Measurements from ENCODE around the gene DIAPH2.

The DIAPH2 gene

GRCh38 chrX:96861218-96861617 is 176.6 kb downstream of the DIAPH2 start:
- H3K36me3 ChIP-seq (ENCODE audit: control insufficient read depth in 2 of 2, insufficient read depth in 1 of 2, low read length in 2 of 2), result no peaks in the 10 kb centered on the region; a peak in 1 of 3 replicates
- ChIA-PET POLR2A (no interaction called here), CTCF (no interaction called here)
- no peaks in the 10 kb centered on the region for H3K9me3 ChIP-seq (ENCODE audit: control insufficient read depth, insufficient read depth, low read depth, low read length)
- TF ChIP-seq ZNF571 (tag by site-specific recombination; IDR thresholded peaks at IDR 0.05) (no peak), ZNF544 (tag by site-specific recombination; IDR thresholded peaks at IDR 0.05) (no peak), ZNF292 (tag by site-specific recombination; IDR thresholded peaks at IDR 0.05; ENCODE audit: borderline replicate concordance, low read depth) (no peak), ZNF214 (tag by site-specific recombination; IDR thresholded peaks at IDR 0.05; ENCODE audit: borderline replicate concordance) (no peak), OVOL3 (tag by site-specific recombination; IDR thresholded peaks at IDR 0.05) (no peak), ZNF600 (tag by site-specific recombination; IDR thresholded peaks at IDR 0.05) (no peak), PBX3 (CRISPR knock-in tag; IDR thresholded peaks at IDR 0.05) (no peak), ZSCAN23 (tag by site-specific recombination; IDR thresholded peaks at IDR 0.05) (no peak), ZNF184 (tag by site-specific recombination; IDR thresholded peaks at IDR 0.05) (no peak), ZNF670 (tag by site-specific recombination; IDR thresholded peaks at IDR 0.05; ENCODE audit: low read depth) (no peak), ZBTB49 (tag by site-specific recombination; IDR thresholded peaks at IDR 0.05; ENCODE audit: low read depth) (no peak), ZNF157 (tag by site-specific recombination; IDR thresholded peaks at IDR 0.05) (no peak), ZNF664 (tag by site-specific recombination; IDR thresholded peaks at IDR 0.05) (no peak), ZNF792 (tag by site-specific recombination; IDR thresholded peaks at IDR 0.05) (no peak), ZNF416 (tag by site-specific recombination; IDR thresholded peaks at IDR 0.05) (no peak), ZNF302 (tag by site-specific recombination; IDR thresholded peaks at IDR 0.05; ENCODE audit: low read depth) (no peak)
- H3K27ac ChIP-seq (ENCODE audit: extremely low read depth, low read depth, low read length), result no peak overlapping the region
- no peaks in the 10 kb centered on the region for H3K4me1 ChIP-seq (ENCODE audit: control insufficient read depth, insufficient read depth, low read length)
- H3K4me3 ChIP-seq (ENCODE audit: low read depth, low read length), result no peak overlapping the region

- Histone ChIP-seq H3K27ac (ENCODE audit: extremely low read depth, low read depth, low read length) (no peak overlapping the region), H3K4me3 (ENCODE audit: low read depth, low read length) (no peak overlapping the region), H3K9me3 (ENCODE audit: control insufficient read depth, insufficient read depth, low read depth, low read length) (no peaks in the 10 kb centered on the region), H3K4me1 (ENCODE audit: control insufficient read depth, insufficient read depth, low read length) (no peaks in the 10 kb centered on the region), H3K36me3 (ENCODE audit: control insufficient read depth in 2 of 2, insufficient read depth in 1 of 2, low read length in 2 of 2) (no peaks in the 10 kb centered on the region; a peak in 1 of 3 replicates)
- CTCF ChIA-PET, result no interaction called here
- POLR2A ChIA-PET, result no interaction called here
- TF ChIP-seq HIC1 (tag by site-specific recombination; IDR thresholded peaks at IDR 0.05) (no peak), MEIS1 (CRISPR knock-in tag; IDR thresholded peaks at IDR 0.05; ENCODE audit: borderline replicate concordance) (no peak), ZNF341 (tag by site-specific recombination; IDR thresholded peaks at IDR 0.05; ENCODE audit: low read depth) (no peak), ZNF362 (tag by site-specific recombination; IDR thresholded peaks at IDR 0.05) (no peak), SCRT1 (tag by site-specific recombination; IDR thresholded peaks at IDR 0.05; ENCODE audit: borderline replicate concordance) (no peak), ZNF223 (tag by site-specific recombination; IDR thresholded peaks at IDR 0.05) (no peak), ZNF398 (tag by site-specific recombination; IDR thresholded peaks at IDR 0.05) (no peak), ATF2 (tag by site-specific recombination; IDR thresholded peaks at IDR 0.05; ENCODE audit: low read depth) (no peak), BCL11B (tag by site-specific recombination; IDR thresholded peaks at IDR 0.05; ENCODE audit: low read depth) (no peak)
These were observed 177.0 kb downstream of the DIAPH2 start for GRCh38 chrX:96861661-96862060.

All from HEK293 (cell line).